ENCODE measurements around the gene CPNE6. TPM values are rescaled to one million over a fixed set of nuclear protein-coding genes. Genes with fewer than 3 reads are reported as not detected.

CPNE6 gene
- total and polyA plus RNA-seq, 2 of the 13 experiments (the other 11 are each of a cell fraction or from before 2014, with no cell fraction given): not detected

GRCh38 chr14:24116128-24116814, 44.9 kb downstream of the CPNE6 start (continued):
- TF ChIP-seq HOXA5 (CRISPR knock-in tag; IDR thresholded peaks at IDR 0.05): 0 out of 2 replicates have a peak, but pooled peaks have one; percentile 30
- TF ChIP-seq TCF7L2 (IDR thresholded peaks at IDR 0.05; ENCODE audit: low read depth, low read length): no peak
- no peak for TF ChIP-seq THYN1 (CRISPR knock-in tag; IDR thresholded peaks at IDR 0.05; ENCODE audit: borderline replicate concordance, low read depth)
- TF ChIP-seq ZNF713 (CRISPR knock-in tag; IDR thresholded peaks at IDR 0.05): 0 out of 2 replicates have a peak, but pooled peaks have one; percentile 55
- no peak for TF ChIP-seq SMAD9 (CRISPR knock-in tag; IDR thresholded peaks at IDR 0.05)
- no peak for TF ChIP-seq ZNF552 (CRISPR knock-in tag; IDR thresholded peaks at IDR 0.05; ENCODE audit: borderline replicate concordance)
- no peak for TF ChIP-seq ZNF543 (CRISPR knock-in tag; IDR thresholded peaks at IDR 0.05)
- TF ChIP-seq TSC22D2 (CRISPR knock-in tag; IDR thresholded peaks at IDR 0.05; ENCODE audit: borderline replicate concordance): no peak
- TF ChIP-seq ZHX2 (IDR thresholded peaks at IDR 0.05; ENCODE audit: low read depth): no peak
- no peak for TF ChIP-seq ZHX2 (CRISPR knock-in tag; IDR thresholded peaks at IDR 0.05; ENCODE audit: borderline replicate concordance)
- no peak for TF ChIP-seq CEBPB (IDR thresholded peaks at IDR 0.05; ENCODE audit: borderline replicate concordance, low read depth, low read length)
- no peak for TF ChIP-seq HOXA7 (CRISPR knock-in tag; IDR thresholded peaks at IDR 0.05)
- no peak for TF ChIP-seq ZNF720 (CRISPR knock-in tag; IDR thresholded peaks at IDR 0.05)
- TF ChIP-seq EP300 (IDR thresholded peaks at IDR 0.05; ENCODE audit: low read depth in 2 of 2, low read length in 2 of 2): no peak
- TF ChIP-seq EP300 (CRISPR knock-in tag; IDR thresholded peaks at IDR 0.05; ENCODE audit: borderline replicate concordance): 0 out of 2 replicates have a peak, but pooled peaks have one; percentile 27
- TF ChIP-seq HHEX (CRISPR knock-in tag; IDR thresholded peaks at IDR 0.05): no peak
- no peak for TF ChIP-seq ZNF143 (CRISPR knock-in tag; IDR thresholded peaks at IDR 0.05)
- TF ChIP-seq ZFP41 (CRISPR knock-in tag; IDR thresholded peaks at IDR 0.05; ENCODE audit: borderline replicate concordance): peak; percentile 36; the same call in 1 of the 2 replicates
- TF ChIP-seq STAG1 (CRISPR knock-in tag; IDR thresholded peaks at IDR 0.05): no peak
- TF ChIP-seq FLYWCH1 (CRISPR knock-in tag; IDR thresholded peaks at IDR 0.05): no peak
- TF ChIP-seq ZNF253 (CRISPR knock-in tag; IDR thresholded peaks at IDR 0.05; ENCODE audit: borderline replicate concordance): no peak
- peak; percentile 51; the same call in 1 of the 2 replicates for TF ChIP-seq ZNF607 (CRISPR knock-in tag; IDR thresholded peaks at IDR 0.05; ENCODE audit: borderline replicate concordance)
- no peak for TF ChIP-seq ZNF598 (CRISPR knock-in tag; IDR thresholded peaks at IDR 0.05; ENCODE audit: borderline replicate concordance)
- TF ChIP-seq TMF1 (CRISPR knock-in tag; IDR thresholded peaks at IDR 0.05; ENCODE audit: low read depth): peak; percentile 12; the same call in 1 of the 2 replicates
- peak; percentile 64; the same call in 1 of the 2 replicates for TF ChIP-seq MEF2D (CRISPR knock-in tag; IDR thresholded peaks at IDR 0.05)

Measured in HepG2 (cell line).